Activated T-helper 1 cell treated with Interleukin-2 at 50 U/mL for 16 hours (primary cell): Measurements from ENCODE around the gene MYO5B.
"Not testable (repeated sequence)": the region's sequence is repeated elsewhere in the genome, so short reads cannot be mapped to it uniquely, and the experiment has no call there.

Experiments
- DNase-seq: peaks from one replicate; pipeline ENCODE4 v3.0.0-alpha.2; 2020; ENCODE audit warnings: low read depth

Gene MYO5B

DNA sequence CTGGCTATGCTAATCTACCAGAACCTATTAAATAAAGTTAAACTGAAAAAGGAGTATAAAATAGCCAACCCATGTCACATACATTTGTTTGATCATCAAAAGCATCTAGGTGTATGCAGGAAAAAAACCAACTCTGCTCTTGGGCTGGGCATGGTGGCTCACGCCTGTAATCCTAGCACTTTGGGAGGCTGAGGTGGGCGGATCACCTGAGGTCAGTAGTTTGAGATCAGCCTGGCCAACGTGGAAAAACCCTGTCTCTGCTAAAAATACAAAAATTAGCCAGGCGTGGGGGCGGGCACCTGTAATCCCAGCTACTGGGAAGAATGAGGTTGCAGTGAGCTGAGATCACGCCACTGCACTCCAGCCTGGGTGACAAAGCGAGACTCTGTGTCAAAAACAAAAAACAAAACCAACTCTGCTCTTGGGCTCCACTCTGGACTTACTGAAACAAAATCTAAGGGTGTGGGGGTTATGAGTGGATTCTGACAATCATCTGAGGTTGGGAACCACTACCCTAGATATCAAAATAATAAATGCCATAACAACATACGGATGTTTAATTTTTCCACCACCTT is 405.3 kb downstream of the MYO5B start:
- DNase-seq: not testable (repeated sequence)

DNA sequence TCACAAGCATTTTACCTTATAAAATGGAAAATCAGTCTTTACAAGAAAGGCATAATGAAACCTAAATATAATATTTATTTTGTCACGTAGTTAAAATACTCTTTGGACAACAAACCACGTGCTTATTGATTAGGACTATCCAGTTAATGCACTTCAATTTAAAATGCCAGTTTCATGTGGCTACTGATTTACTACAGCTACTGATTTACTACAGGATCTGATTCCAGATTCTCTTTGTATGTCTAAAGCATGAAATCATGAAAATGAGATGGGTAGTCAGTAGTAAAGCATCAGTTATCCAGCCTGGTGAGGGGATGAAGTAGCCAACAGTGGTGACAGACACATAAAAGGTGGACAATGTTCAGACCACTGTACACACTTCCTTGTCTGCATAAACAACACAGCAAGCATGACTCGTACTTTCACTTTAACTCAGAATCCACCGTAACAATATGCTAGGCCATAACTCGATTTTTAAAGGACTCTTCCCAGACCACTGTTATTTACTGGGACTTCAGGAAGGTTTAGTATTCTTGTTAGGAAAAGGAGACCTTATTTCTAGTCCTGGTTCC is 406.5 kb downstream of the MYO5B start:
- DNase-seq: no peak

DNA sequence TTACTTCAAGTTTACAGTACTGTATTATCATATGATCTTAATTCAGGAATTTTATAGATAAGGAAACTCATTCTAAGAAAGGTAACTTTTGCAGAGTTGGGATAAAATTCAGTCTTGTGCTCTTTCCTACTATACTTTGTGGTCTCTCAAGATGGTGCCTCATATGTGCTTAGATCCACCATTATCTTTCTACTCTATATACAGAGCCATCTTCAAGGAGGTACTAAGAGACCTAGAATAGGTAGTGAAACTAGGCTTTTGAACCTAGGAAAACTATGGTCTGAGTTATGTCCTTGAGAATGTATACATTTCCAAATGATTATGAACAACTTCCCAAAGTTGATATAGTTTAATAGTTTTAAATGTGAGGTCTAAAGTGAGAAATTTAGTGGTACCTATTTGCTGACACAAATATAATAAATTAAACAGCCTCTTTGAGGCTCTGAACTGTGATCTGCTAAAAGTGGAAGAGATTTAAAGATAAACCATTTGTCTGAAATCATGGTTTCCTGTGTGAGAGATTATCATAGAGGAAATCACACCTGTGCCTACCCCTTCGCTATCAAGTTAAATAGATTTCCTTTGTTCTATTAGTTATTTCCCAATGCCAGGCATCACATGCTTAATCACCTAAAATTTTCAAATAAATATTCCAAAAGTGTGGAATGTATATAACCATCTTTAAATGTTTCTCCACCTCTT is 408.8 kb downstream of the MYO5B start:
- DNase-seq: no peak

DNA sequence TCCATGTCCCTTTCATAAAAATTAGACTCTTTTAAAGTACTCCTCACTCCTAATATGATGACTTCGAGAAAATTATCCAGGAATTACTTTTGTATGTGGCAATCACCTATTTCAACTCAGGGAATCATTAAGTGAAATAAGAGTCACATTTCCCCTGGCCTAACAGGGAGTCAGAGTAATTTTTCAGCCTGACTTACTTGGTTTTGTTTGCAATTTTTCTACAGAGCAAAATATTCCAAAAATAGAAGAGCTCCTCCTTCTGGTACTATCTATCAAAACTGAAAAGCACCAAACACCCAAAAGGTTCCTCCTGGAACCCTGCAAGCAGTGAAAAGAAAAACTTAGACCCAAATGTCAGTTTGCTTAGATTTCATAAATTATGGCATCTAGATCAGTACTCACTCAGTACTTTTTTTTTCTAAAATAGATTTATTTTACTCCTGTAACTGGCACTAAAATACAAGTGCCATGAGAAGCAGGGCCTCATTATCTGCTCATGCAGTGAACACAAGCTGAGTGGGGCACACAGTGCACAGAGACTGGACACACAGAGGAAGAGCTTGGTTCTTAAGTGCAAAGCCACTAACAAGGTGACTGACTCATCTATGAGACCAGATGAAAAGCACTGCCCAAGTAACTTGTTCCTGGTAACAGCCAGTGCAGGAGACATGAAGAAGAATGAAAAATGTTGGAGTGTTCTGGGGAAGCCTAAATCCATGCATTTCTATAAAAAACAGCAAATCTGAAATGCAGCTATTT is 410.3 kb downstream of the MYO5B start:
- no peak for DNase-seq

DNA sequence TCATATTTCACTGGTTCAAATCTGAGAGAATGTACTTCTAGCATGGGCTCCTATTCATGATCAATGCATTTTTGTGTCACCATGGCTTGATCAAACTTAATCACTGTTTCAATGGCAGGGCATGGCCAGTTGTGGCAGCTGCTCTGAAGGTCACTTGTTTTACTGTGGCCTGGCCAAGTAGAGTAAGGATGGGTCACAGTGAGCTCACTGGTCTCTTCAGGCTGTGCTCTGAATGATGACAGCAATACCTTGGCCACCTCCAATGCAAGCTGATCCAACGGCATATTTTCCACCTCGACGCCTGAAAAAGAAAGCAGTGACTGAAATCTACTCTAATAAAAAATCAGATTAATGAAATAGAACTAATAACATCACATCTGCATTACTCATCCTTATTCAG is 411.3 kb downstream of the MYO5B start:
- DNase-seq: not testable (repeated sequence)

DNA sequence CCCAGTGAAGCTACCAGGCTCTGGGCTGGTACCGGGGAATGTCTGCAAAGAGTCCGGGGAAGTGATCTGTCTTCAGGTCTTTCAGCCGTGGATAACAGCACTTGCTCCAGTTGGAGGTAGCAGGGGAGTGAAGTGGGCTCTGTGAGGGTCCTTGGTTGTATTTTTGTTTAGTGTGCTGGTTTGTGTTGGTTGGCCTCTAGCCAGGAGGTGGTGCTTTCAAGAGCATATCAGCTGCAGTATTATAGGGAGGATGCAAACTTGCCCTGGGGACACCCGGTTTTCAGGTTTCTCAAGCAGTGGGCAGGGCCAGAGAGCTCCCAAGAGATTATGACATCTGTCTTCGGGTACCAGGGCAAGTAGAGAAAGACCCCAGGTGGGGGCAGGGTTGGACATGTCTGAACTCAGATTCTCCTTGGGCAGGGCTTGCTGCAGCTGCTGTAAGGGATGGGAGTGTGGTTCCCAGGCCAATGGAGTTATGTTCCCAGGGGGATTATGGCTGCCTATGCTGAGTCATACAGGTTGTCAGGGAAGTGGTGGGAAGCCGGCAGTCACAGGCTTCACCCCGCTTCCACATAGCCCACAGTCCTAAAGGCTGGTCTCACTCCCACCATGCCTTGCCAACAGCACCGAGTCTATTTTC is 416.0 kb downstream of the MYO5B start:
- DNase-seq: no peak
